Measurements from ENCODE around the gene ERCC8. TPM values are rescaled to one million over a fixed set of nuclear protein-coding genes. Genes with fewer than 3 reads are reported as not detected.

Gene ERCC8
- total RNA-seq, 2 experiments from 2014 or later = 10.2 to 12.1 TPM

- no peak overlapping the region for H3K4me3 Mint-ChIP-seq
- peaks cover 13% of the 10 kb centered on the region for H3K4me1 Mint-ChIP-seq
- peaks cover 16% of the 10 kb centered on the region for H3K36me3 Mint-ChIP-seq
- no peak for DNase-seq
- H3K9me3 Mint-ChIP-seq = peaks cover 6% of the 10 kb centered on the region
- H3K27me3 Mint-ChIP-seq = no peaks in the 10 kb centered on the region
- H3K27ac Mint-ChIP-seq = no peak overlapping the region
These were observed 10.4 kb upstream of the ERCC8 start for GRCh38 chr5:60955239-60955638.

GRCh38 chr5:60948738-60949137 lies 3.9 kb upstream of the ERCC8 start:
- Mint-ChIP-seq H3K27me3 (no peaks in the 10 kb centered on the region), H3K9me3 (no peaks in the 10 kb centered on the region), H3K36me3 (peaks cover 18% of the 10 kb centered on the region), H3K4me1 (peaks cover 29% of the 10 kb centered on the region), H3K27ac (no peak overlapping the region), H3K4me3 (no peak overlapping the region)
- no peak for DNase-seq

GRCh38 chr5:60945813-60946187 lies 930 bp upstream of the ERCC8 start:
- H3K36me3 Mint-ChIP-seq = peaks cover 18% of the 10 kb centered on the region
- no peaks in the 10 kb centered on the region for H3K27me3 Mint-ChIP-seq
- H3K4me1 Mint-ChIP-seq = peaks cover 37% of the 10 kb centered on the region
- H3K9me3 Mint-ChIP-seq = no peaks in the 10 kb centered on the region
- no peak overlapping the region for H3K27ac Mint-ChIP-seq
- no peak overlapping the region for H3K4me3 Mint-ChIP-seq
- no peak for DNase-seq

- Mint-ChIP-seq H3K9me3 (no peaks in the 10 kb centered on the region), H3K27me3 (no peaks in the 10 kb centered on the region), H3K36me3 (peaks cover 12% of the 10 kb centered on the region), H3K4me3 (no peak overlapping the region), H3K27ac (no peak overlapping the region), H3K4me1 (peaks cover 23% of the 10 kb centered on the region)
- no peak for DNase-seq
These were observed 1.2 kb downstream of the ERCC8 start for GRCh38 chr5:60943624-60944023.

DNA sequence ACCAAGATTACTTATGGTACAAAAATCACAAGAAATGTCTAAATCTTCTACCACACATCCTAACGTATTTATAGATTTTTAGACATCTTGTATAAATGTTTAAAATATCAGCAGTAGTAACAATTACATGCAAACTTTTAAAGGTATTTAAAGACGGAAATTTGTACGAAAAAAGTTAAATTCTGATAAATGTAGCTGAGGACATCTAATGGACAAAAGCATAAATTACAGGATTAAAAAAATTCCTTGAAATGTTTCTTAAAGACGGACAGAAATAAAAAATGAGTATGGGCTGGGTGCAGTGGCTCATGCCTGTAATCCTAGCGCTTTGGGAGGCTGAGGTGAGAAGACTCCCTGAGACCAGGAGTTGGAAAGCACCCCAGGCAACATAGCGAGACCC lies 15.8 kb downstream of the ERCC8 start:
- Mint-ChIP-seq H3K27ac (no peak overlapping the region), H3K27me3 (no peaks in the 10 kb centered on the region), H3K4me3 (no peak overlapping the region), H3K9me3 (no peaks in the 10 kb centered on the region), H3K36me3 (peaks cover 12% of the 10 kb centered on the region), H3K4me1 (peaks cover 5% of the 10 kb centered on the region)
- DNase-seq = no peak

GRCh38 chr5:60927450-60927849 lies 17.4 kb downstream of the ERCC8 start:
- Mint-ChIP-seq H3K4me1 (peaks cover 5% of the 10 kb centered on the region), H3K4me3 (no peak overlapping the region), H3K36me3 (peaks cover 11% of the 10 kb centered on the region), H3K27me3 (no peaks in the 10 kb centered on the region), H3K27ac (no peak overlapping the region), H3K9me3 (no peaks in the 10 kb centered on the region)
- DNase-seq = no peak

DNA sequence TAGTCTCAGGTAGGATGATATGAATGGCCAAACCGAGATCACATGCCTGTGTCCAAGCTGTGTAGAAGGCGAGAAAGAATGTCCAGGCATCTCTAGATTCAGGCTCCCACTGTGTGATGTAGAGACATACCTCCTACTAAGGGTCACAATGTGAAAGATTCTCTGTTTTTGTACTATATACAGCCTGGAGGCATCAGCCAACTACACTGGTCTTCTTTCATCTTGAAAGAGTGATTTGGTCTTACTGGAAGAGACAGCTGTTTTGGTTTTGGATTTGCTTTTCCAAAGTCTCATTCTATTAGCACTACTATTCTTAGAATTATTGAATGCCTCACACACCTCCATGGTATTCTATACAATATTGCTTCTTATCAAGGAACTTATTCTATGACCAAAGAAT lies 26.4 kb downstream of the ERCC8 start:
- peaks cover 44% of the 10 kb centered on the region for H3K36me3 Mint-ChIP-seq
- H3K27me3 Mint-ChIP-seq = no peaks in the 10 kb centered on the region
- H3K4me1 Mint-ChIP-seq = no peaks in the 10 kb centered on the region
- H3K27ac Mint-ChIP-seq = no peak overlapping the region
- peaks cover 2% of the 10 kb centered on the region for H3K9me3 Mint-ChIP-seq
- no peak overlapping the region for H3K4me3 Mint-ChIP-seq
- DNase-seq = no peak

DNA sequence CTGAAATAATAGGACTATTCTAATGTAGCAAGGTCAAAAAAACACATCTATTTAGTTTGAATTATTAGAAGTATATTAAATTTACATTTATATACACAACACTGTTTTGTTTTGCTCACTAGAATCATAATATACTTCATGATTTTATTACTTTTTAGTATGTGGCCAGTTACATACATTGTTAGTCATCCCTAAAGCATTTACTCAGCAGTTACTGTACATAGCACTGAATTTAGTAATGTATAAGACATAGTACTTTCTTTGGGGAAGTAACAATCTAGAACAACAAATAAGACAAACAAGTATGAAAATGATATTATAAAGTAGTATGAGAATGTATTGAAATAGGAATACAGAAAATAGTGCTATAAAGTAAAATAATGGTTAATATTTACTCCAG lies 28.2 kb downstream of the ERCC8 start:
- H3K36me3 Mint-ChIP-seq = peaks cover 56% of the 10 kb centered on the region
- H3K9me3 Mint-ChIP-seq = peaks cover 2% of the 10 kb centered on the region
- no peak overlapping the region for H3K27ac Mint-ChIP-seq

DNA sequence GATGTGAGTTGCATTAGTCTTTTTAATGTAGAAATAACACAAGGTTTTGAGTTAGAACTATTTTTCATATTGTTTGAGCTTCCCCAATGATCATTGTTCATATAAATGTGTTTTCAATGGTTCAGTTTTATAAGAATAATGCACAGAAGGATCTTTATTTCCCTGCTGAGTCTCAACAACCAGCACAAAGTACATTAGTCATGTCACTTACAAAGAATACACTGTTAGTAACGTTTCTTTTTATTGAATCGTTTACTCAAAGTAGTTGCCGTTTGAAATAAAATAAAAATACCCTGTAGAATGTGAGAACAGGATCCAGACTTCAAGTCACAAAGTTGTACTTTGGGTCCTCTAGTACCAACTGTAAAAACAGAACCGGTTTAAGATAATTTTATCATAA lies 41.5 kb downstream of the ERCC8 start:
- DNase-seq = no peak
- H3K4me1 Mint-ChIP-seq = no peaks in the 10 kb centered on the region
- no peak overlapping the region for H3K4me3 Mint-ChIP-seq
- no peaks in the 10 kb centered on the region for H3K27me3 Mint-ChIP-seq
- peaks cover 12% of the 10 kb centered on the region for H3K36me3 Mint-ChIP-seq
- H3K9me3 Mint-ChIP-seq = no peaks in the 10 kb centered on the region
- no peak overlapping the region for H3K27ac Mint-ChIP-seq

More for the DNA sequence above, 28.2 kb downstream of the ERCC8 start:
- Mint-ChIP-seq H3K27me3 (no peaks in the 10 kb centered on the region), H3K4me3 (no peak overlapping the region), H3K4me1 (no peaks in the 10 kb centered on the region)
- no peak for DNase-seq

- Mint-ChIP-seq H3K4me3 (no peak overlapping the region), H3K4me1 (no peaks in the 10 kb centered on the region), H3K9me3 (no peaks in the 10 kb centered on the region), H3K27me3 (no peaks in the 10 kb centered on the region), H3K27ac (no peak overlapping the region), H3K36me3 (peaks cover 46% of the 10 kb centered on the region)
- no peak for DNase-seq
These were observed 47.9 kb downstream of the ERCC8 start for GRCh38 chr5:60896991-60897390.

DNA sequence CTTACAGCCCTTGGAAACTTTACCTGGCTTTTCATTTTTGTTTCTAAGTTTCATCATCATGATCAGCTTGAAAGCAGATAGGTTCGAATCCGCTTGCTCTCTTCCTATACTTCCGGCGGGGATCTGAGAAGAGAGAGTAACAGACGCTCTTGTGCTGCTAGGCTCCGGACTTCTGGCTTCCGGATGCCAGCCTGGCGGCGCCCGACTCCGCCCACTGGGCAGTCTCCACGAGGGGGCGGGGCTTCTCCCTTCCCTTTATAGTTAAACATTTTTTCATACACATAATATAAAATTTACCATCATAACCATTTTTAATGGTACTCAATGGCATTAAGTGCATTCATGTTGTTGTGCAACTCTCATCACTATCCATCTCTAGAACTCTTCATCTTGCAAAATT lies 51.3 kb downstream of the ERCC8 start:
- H3K27ac Mint-ChIP-seq = no peak overlapping the region
- H3K36me3 Mint-ChIP-seq = peaks cover 51% of the 10 kb centered on the region
- H3K9me3 Mint-ChIP-seq = no peaks in the 10 kb centered on the region
- no peak for DNase-seq
- no peaks in the 10 kb centered on the region for H3K4me1 Mint-ChIP-seq
- H3K27me3 Mint-ChIP-seq = no peaks in the 10 kb centered on the region
- no peak overlapping the region for H3K4me3 Mint-ChIP-seq

DNA sequence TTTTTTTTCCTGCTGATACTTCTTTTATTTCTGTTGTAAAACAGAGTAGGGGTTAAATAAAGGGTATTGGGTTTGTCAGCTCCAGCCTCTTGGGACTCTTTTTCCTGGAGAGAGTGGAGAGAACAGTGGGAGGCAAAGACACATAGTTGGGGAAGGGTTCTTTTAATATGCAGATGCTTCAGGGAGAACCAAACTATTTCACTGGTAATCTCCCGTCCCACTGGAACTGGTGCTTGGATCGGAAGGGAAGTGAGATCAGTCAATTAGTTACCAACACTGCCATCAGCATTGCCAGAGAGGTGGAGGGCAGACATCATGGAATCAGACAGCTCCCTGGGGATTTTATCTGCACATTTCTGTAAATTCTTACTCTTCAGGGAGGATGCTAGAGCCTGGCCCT lies 53.2 kb downstream of the ERCC8 start:
- H3K27ac Mint-ChIP-seq = no peak overlapping the region
- H3K4me1 Mint-ChIP-seq = no peaks in the 10 kb centered on the region
- no peak for DNase-seq
- no peak overlapping the region for H3K4me3 Mint-ChIP-seq
- H3K9me3 Mint-ChIP-seq = no peaks in the 10 kb centered on the region
- H3K36me3 Mint-ChIP-seq = peaks cover 48% of the 10 kb centered on the region
- no peaks in the 10 kb centered on the region for H3K27me3 Mint-ChIP-seq

DNA sequence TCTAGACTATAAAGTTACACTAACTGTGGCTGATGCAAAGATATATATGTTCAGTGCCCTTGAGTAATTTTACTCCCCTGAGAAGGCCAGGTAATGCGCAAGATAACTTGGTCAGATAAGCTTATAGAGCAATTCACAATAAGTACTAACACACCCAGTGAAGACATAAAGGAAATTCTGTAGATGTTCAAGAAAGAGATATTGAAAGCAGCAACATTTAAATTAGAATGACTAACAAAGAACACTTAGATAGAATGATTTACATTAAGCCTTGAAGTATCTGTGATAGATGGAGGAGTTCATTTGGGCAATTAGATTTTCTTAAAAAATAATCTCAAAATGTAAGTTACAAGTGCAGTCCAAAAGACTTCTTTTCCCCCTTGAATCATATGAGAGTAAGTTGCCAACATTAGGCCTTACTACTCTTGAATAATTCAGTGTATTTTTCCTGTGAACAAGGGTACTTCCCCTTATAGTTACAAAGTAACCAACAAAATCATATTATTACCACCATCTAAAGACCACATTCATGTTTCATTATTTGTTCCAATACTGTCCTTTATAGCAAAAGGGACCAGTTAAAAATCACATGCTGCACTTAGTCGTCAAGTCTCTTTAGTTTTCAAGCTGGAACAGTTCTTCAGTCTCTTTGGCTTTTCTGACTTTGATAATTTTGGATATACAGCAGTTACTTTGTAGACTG lies 56.4 kb downstream of the ERCC8 start:
- Mint-ChIP-seq H3K27ac (no peak overlapping the region), H3K9me3 (no peaks in the 10 kb centered on the region), H3K4me1 (no peaks in the 10 kb centered on the region), H3K4me3 (no peak overlapping the region), H3K36me3 (peaks cover 37% of the 10 kb centered on the region), H3K27me3 (no peaks in the 10 kb centered on the region)
- DNase-seq = no peak

- H3K36me3 Mint-ChIP-seq = peaks cover 37% of the 10 kb centered on the region
These were observed 57.1 kb downstream of the ERCC8 start for GRCh38 chr5:60887746-60888145.

GRCh38 chr5:60887096-60887495 lies 57.8 kb downstream of the ERCC8 start:
- no peak for DNase-seq
- Mint-ChIP-seq H3K4me3 (no peak overlapping the region), H3K4me1 (no peaks in the 10 kb centered on the region), H3K36me3 (peaks cover 36% of the 10 kb centered on the region), H3K9me3 (peaks cover 3% of the 10 kb centered on the region), H3K27me3 (no peaks in the 10 kb centered on the region), H3K27ac (no peak overlapping the region)

More at GRCh38 chr5:60887746-60888145, 57.1 kb downstream of the ERCC8 start:
- DNase-seq = no peak
- Mint-ChIP-seq H3K9me3 (peaks cover 3% of the 10 kb centered on the region), H3K27me3 (no peaks in the 10 kb centered on the region), H3K27ac (no peak overlapping the region), H3K4me1 (no peaks in the 10 kb centered on the region), H3K4me3 (no peak overlapping the region)

DNA sequence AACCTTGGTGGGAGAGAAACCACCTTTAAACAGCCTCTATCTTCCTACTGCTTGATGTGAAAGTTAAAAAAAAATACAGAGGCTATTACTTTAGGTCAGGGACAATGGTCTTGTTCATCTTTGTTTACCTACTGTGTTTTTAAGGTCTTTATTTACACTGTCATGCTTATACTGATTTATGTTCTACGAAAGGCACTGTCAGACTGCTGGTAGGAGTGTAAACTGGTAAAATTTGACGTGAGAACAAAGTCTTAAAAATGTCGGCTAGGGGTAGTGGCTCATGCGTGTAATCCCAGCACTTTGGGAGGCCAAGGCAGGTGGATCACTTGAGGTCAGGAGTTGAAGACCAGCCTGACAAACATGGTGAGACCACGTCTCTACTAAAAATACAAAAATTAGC lies 58.7 kb downstream of the ERCC8 start:
- peaks cover 3% of the 10 kb centered on the region for H3K9me3 Mint-ChIP-seq

More for the DNA sequence above, 58.7 kb downstream of the ERCC8 start:
- no peak for DNase-seq
- Mint-ChIP-seq H3K4me3 (no peak overlapping the region), H3K36me3 (peaks cover 43% of the 10 kb centered on the region), H3K4me1 (no peaks in the 10 kb centered on the region), H3K27me3 (no peaks in the 10 kb centered on the region), H3K27ac (no peak overlapping the region)

Measured in activated naive CD8-positive, alpha-beta T cell treated with anti-CD3 and anti-CD28 coated beads for 36 hours (primary cell).